GM06990 (cell line): Measurements from ENCODE around the gene SH3BGRL2.

Source experiments
- DNase-seq: peaks from one replicate; pipeline ENCODE4 v3.0.0-alpha.2; 2011; ENCODE audit not compliant: insufficient read length; ENCODE audit errors: extremely low read depth
- H3K27me3 ChIP-seq: replicated peaks from 2 replicates; pipeline ENCODE4 v1.6.0; 2011; ENCODE audit warnings: low read length; ENCODE audit not compliant: control insufficient read depth, insufficient read depth
- H3K36me3 ChIP-seq: 2 replicates; pipeline ENCODE4 v1.5.1; 2011; ENCODE audit warnings: low read length; ENCODE audit not compliant: control insufficient read depth, insufficient read depth
- H3K4me3 ChIP-seq: replicated peaks from 2 replicates; pipeline ENCODE4 v1.5.1; 2011; ENCODE audit warnings: low read depth, mild to moderate bottlenecking, control low read depth, low read length
- CTCF ChIP-seq: IDR thresholded peaks from 2 replicates; pipeline ENCODE4 v1.5.1; 2011; ENCODE audit warnings: low read length, control low read depth, mild to moderate bottlenecking, inconsistent platforms; ENCODE audit not compliant: insufficient read depth, poor library complexity, severe bottlenecking

SH3BGRL2 gene

GRCh38 chr6:79711167-79711566 lies 80.0 kb downstream of the SH3BGRL2 start:
- Histone ChIP-seq H3K27me3 (no peaks in the 10 kb centered on the region; the same call in 1 of the 2 replicates), H3K4me3 (no peak overlapping the region), H3K36me3 (no peaks in the 10 kb centered on the region)
- no peak for DNase-seq
- no peak for TF ChIP-seq CTCF

GRCh38 chr6:79712144-79712543 lies 81.0 kb downstream of the SH3BGRL2 start:
- DNase-seq: no peak
- Histone ChIP-seq H3K27me3 (no peaks in the 10 kb centered on the region; the same call in 1 of the 2 replicates), H3K36me3 (no peaks in the 10 kb centered on the region), H3K4me3 (no peak overlapping the region)
- TF ChIP-seq CTCF: no peak

GRCh38 chr6:79712616-79713135 lies 81.5 kb downstream of the SH3BGRL2 start:
- no peak for DNase-seq
- H3K36me3 ChIP-seq: no peaks in the 10 kb centered on the region
- no peak overlapping the region for H3K4me3 ChIP-seq
- H3K27me3 ChIP-seq: no peaks in the 10 kb centered on the region; the same call in 1 of the 2 replicates
- no peak for TF ChIP-seq CTCF

- TF ChIP-seq CTCF: peak; percentile 79
- no peaks in the 10 kb centered on the region; the same call in 1 of the 2 replicates for H3K27me3 ChIP-seq
- no peak for DNase-seq
- H3K4me3 ChIP-seq: no peak overlapping the region
- H3K36me3 ChIP-seq: no peaks in the 10 kb centered on the region
These were observed 82.7 kb downstream of the SH3BGRL2 start for GRCh38 chr6:79713701-79714322.

- DNase-seq: no peak
- Histone ChIP-seq H3K36me3 (no peaks in the 10 kb centered on the region), H3K27me3 (no peaks in the 10 kb centered on the region; the same call in 1 of the 2 replicates), H3K4me3 (no peak overlapping the region)
- TF ChIP-seq CTCF: no peak
These were observed 86.9 kb downstream of the SH3BGRL2 start for GRCh38 chr6:79717989-79718388.
